HL-60 (cell line): Measurements from ENCODE around the gene CDKN2B.
A peak's percentile ranks its signal among the peaks of the same experiment; 100 is the strongest.

Experiments used
- CTCF ChIP-seq: IDR thresholded peaks from one replicate; pipeline ENCODE4 v1.5.1; 2011; ENCODE audit warnings: low read length, control low read depth, inconsistent platforms; ENCODE audit not compliant: insufficient read depth
- GABPA ChIP-seq: IDR thresholded peaks from 2 replicates; pipeline ENCODE4 v1.6.1; 2012; ENCODE audit warnings: low read depth
- POLR2AphosphoS5 ChIP-seq: IDR thresholded peaks from 2 replicates; pipeline ENCODE4 v1.6.1; 2012; ENCODE audit warnings: low read depth
- REST ChIP-seq: IDR thresholded peaks from 2 replicates; pipeline ENCODE4 v1.6.1; 2012; ENCODE audit warnings: low read depth; ENCODE audit not compliant: insufficient replicate concordance

GRCh38 chr9:21967169-21967568 is 41.9 kb downstream of the CDKN2B start:
- no peak for TF ChIP-seq REST
- TF ChIP-seq CTCF = no peak
- TF ChIP-seq POLR2AphosphoS5 = peak; percentile 42; the same call in 1 of the 2 replicates
- TF ChIP-seq GABPA = no peak
